ENCODE results near the gene FCN2.

- TF ChIP-seq CTCF (conservative IDR thresholded peaks at IDR 0.05 in 1 of 2, IDR thresholded peaks at IDR 0.05 in 1 of 2; ENCODE audit: extremely low read depth in 1 of 2, insufficient read depth in 1 of 2, low read depth in 1 of 2, low read length in 2 of 2) (no peak), EZH2 (IDR thresholded peaks at IDR 0.05; ENCODE audit: borderline replicate concordance, low read length) (no peak)
These were observed 55.2 kb downstream of the FCN2 start for GRCh38 chr9:134935701-134936345.

All from mammary epithelial cell (primary cell).